Keratinocyte (primary cell): ENCODE results near the gene EIF3A. TPM values are rescaled to one million over a fixed set of nuclear protein-coding genes. Genes with fewer than 3 reads are reported as not detected.
A peak's percentile ranks its signal among the peaks of the same experiment; 100 is the strongest.

Experiments used
- DNase-seq: peaks from one replicate; pipeline ENCODE4 v3.0.0-alpha.2; 2011; ENCODE audit warnings: low read depth, missing footprints, low spot score
- FAIRE-seq: peaks from 2 replicates; lab custom pipeline; 2011; peaks lifted over from hg19 to GRCh38; lab: Jason Lieb, UNC
- H2AFZ ChIP-seq: 2 replicates; pipeline ENCODE4 v1.6.0; 2012; ENCODE audit warnings: low read length, control low read depth, inconsistent platforms; ENCODE audit not compliant: control insufficient read depth
- H3K27ac ChIP-seq: 2 replicates; pipeline ENCODE4 v1.5.1; 2011; ENCODE audit warnings: low read length; ENCODE audit not compliant: control insufficient read depth, insufficient read depth
- H3K27me3 ChIP-seq: 3 replicates; pipeline ENCODE4 v1.6.0; 2011; ENCODE audit warnings: low read length; ENCODE audit not compliant: control insufficient read depth, insufficient read depth; ENCODE audit errors: extremely low read depth
- H3K36me3 ChIP-seq, 2 experiments: 2 replicates in 1 of 2; 3 replicates in 1 of 2; pipeline ENCODE4 v1.5.1; 2011; ENCODE audit warnings: low read length in 2 of 2, mild to moderate bottlenecking in 1 of 2; ENCODE audit not compliant: control insufficient read depth in 2 of 2, insufficient read depth in 2 of 2; ENCODE audit errors: extremely low read depth in 1 of 2
- H3K4me1 ChIP-seq: 3 replicates; pipeline ENCODE4 v1.5.1; 2011; ENCODE audit warnings: low read length; ENCODE audit not compliant: control insufficient read depth, insufficient read depth; ENCODE audit errors: extremely low read depth
- H3K4me2 ChIP-seq: 3 replicates; pipeline ENCODE4 v1.6.0; 2011; ENCODE audit warnings: low read depth, low read length; ENCODE audit not compliant: control insufficient read depth, insufficient read depth; ENCODE audit errors: extremely low read depth
- H3K4me3 ChIP-seq, 3 experiments: fragments of 200-600 bp in 1 of 3; sonication (generic) in 1 of 3; 2 replicates in 2 of 3; 3 replicates in 1 of 3; pipeline ENCODE4 v1.5.1; 2011 to 2016; ENCODE audit warnings: low read length in 3 of 3, mild to moderate bottlenecking in 3 of 3, control low read depth in 2 of 3, inconsistent platforms in 1 of 3, low read depth in 1 of 3, mixed read lengths in 1 of 3, mixed run types in 1 of 3, moderate library complexity in 1 of 3; ENCODE audit not compliant: control insufficient read depth in 2 of 3, insufficient read depth in 2 of 3; ENCODE audit errors: extremely low read depth in 1 of 3
- H3K79me2 ChIP-seq: 2 replicates; pipeline ENCODE4 v1.6.0; 2012; ENCODE audit warnings: low read length; ENCODE audit not compliant: control insufficient read depth, insufficient read depth
- H3K9ac ChIP-seq: 3 replicates; pipeline ENCODE4 v1.6.0; 2011; ENCODE audit warnings: low read length; ENCODE audit not compliant: control insufficient read depth, insufficient read depth; ENCODE audit errors: extremely low read depth
- H3K9me1 ChIP-seq: 3 replicates; pipeline ENCODE4 v1.6.0; 2011; ENCODE audit warnings: low read length; ENCODE audit not compliant: control insufficient read depth, insufficient read depth; ENCODE audit errors: extremely low read depth
- H3K9me3 ChIP-seq: 2 replicates; pipeline ENCODE4 v1.5.1; 2012; ENCODE audit warnings: low read depth, low read length; ENCODE audit not compliant: control insufficient read depth
- H4K20me1 ChIP-seq: 3 replicates; pipeline ENCODE4 v1.6.0; 2011; ENCODE audit warnings: low read length; ENCODE audit not compliant: control insufficient read depth, insufficient read depth; ENCODE audit errors: extremely low read depth
- EZH2 ChIP-seq: IDR thresholded peaks from one replicate; pipeline ENCODE4 v1.6.1; 2012; ENCODE audit warnings: inconsistent platforms, mild to moderate bottlenecking, low read length, moderate library complexity
- dilution Hi-C: fragments of 300-500 bp; cut with MboI; formaldehyde crosslinking; loops from one replicate; pipeline ENCODE4 v1.7.0; 2020; ENCODE audit warnings: low sequenced_read_pairs; ENCODE audit not compliant: extremely low pct_ligation_motif_present
- polyA plus RNA-seq, 5 experiments: library from polyadenylated mRNA; depleted of rRNA in 3 of 5; stranded (reverse) in 3 of 5; stranded (forward) in 1 of 5; unstranded in 1 of 5; fragments of >200 nt; gene quantifications; 1 replicate in 1 of 5; 2 replicates in 3 of 5; 3 replicates in 1 of 5; pipeline versions ENCODE4 v1.2.1 to v1.2.3, GENCODE V29; 2011 to 2012; ENCODE audit warnings: missing spikeins in 2 of 5, low read depth in 1 of 5, low replicate concordance in 1 of 5
- TF ChIP-seq, protein P1 (sequence below), 3 experiments: IDR thresholded peaks in 1 of 3; conservative IDR thresholded peaks in 1 of 3; optimal IDR thresholded peaks in 1 of 3; 2 replicates in 2 of 3; 3 replicates in 1 of 3; pipeline versions ENCODE3 to v1.5.1; 2011; ENCODE audit warnings: low read length in 3 of 3, mild to moderate bottlenecking in 3 of 3, moderate library complexity in 2 of 3, control low read depth in 1 of 3, inconsistent platforms in 1 of 3; ENCODE audit not compliant: insufficient read depth in 2 of 3; ENCODE audit errors: extremely low read depth in 1 of 3

The EIF3A gene
- polyA plus RNA-seq, 1 donor (not counting 4 experiments of a cell fraction or from before 2014, with no cell fraction given) = 84.4 TPM

DNA sequence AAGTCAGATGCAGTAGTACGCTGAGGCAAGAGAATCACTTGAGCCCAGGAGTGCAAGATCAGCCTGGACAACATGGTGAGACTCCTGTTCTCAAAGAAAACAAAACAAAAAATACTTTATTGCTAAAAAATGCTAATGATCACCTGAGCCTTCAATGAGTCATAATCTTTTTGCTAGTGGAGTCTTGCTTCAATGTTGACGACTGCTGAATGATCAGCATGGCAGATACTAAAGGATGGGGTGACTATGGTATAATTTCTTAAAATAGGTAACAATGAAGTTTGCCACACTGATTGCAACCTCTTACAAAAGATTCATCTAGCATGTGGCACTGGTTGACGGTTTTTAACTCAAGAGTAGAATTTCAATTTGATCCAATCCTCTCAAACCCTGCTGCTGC, 28.8 kb downstream of the EIF3A start:
- Histone ChIP-seq H3K9me1 (no peaks in the 10 kb centered on the region), H3K79me2 (peaks cover 76% of the 10 kb centered on the region), H3K4me3 (no peak overlapping the region), H4K20me1 (peaks cover 7% of the 10 kb centered on the region), H3K27ac (peak overlapping the region; percentile 39), H3K4me2 (no peak overlapping the region), H3K27me3 (no peaks in the 10 kb centered on the region), H3K4me1 (no peaks in the 10 kb centered on the region), H2AFZ (no peak overlapping the region), H3K9me3 (no peaks in the 10 kb centered on the region), H3K36me3 (peaks cover 40 to 41% of the 10 kb centered on the region in 2 experiments), H3K9ac (no peak overlapping the region)
- TF ChIP-seq, protein P1, sequence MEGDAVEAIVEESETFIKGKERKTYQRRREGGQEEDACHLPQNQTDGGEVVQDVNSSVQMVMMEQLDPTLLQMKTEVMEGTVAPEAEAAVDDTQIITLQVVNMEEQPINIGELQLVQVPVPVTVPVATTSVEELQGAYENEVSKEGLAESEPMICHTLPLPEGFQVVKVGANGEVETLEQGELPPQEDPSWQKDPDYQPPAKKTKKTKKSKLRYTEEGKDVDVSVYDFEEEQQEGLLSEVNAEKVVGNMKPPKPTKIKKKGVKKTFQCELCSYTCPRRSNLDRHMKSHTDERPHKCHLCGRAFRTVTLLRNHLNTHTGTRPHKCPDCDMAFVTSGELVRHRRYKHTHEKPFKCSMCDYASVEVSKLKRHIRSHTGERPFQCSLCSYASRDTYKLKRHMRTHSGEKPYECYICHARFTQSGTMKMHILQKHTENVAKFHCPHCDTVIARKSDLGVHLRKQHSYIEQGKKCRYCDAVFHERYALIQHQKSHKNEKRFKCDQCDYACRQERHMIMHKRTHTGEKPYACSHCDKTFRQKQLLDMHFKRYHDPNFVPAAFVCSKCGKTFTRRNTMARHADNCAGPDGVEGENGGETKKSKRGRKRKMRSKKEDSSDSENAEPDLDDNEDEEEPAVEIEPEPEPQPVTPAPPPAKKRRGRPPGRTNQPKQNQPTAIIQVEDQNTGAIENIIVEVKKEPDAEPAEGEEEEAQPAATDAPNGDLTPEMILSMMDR (optimal IDR thresholded peaks at IDR 0.05 in 1 of 3, IDR thresholded peaks at IDR 0.05 in 1 of 3, conservative IDR thresholded peaks at IDR 0.05 in 1 of 3; ENCODE audit: extremely low read depth in 1 of 3, insufficient read depth in 2 of 3, low read length in 3 of 3) = no peak
- TF ChIP-seq EZH2 = no peak
- dilution Hi-C loops = no loop called here
- no peak for FAIRE-seq
- no peak for DNase-seq

DNA sequence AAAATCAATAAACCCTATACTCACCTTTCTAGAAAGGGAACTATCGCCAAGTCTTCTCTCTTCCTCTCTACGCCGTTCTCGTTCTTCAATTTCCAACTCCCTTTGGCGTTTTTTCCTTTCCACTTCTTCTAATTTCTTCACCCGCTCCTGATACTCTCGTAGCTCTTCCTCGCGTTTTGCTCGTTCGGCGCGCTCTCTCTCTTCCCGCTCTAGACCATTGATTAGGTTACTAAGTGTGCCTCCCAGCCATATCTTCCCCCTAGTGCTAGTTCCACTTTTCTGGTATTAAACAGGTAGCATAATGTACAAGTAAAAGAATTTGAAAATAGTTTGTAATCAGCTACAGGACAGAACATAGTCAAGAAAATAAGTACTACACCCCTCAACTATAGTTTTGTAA, 30.8 kb downstream of the EIF3A start:
- no peaks in the 10 kb centered on the region for H3K9me1 ChIP-seq

More for the DNA sequence above, 30.8 kb downstream of the EIF3A start:
- dilution Hi-C loops = no loop called here
- H2AFZ ChIP-seq = no peak overlapping the region
- peaks cover 7% of the 10 kb centered on the region for H4K20me1 ChIP-seq
- H3K4me1 ChIP-seq = no peaks in the 10 kb centered on the region
- DNase-seq = no peak
- H3K9ac ChIP-seq = no peak overlapping the region
- FAIRE-seq = no peak
- H3K27ac ChIP-seq = no peak overlapping the region
- peaks cover 84% of the 10 kb centered on the region for H3K79me2 ChIP-seq
- peaks cover 33 to 46% of the 10 kb centered on the region in 2 experiments for H3K36me3 ChIP-seq
- TF ChIP-seq, protein P1 (optimal IDR thresholded peaks at IDR 0.05 in 1 of 3, IDR thresholded peaks at IDR 0.05 in 1 of 3, conservative IDR thresholded peaks at IDR 0.05 in 1 of 3; ENCODE audit: extremely low read depth in 1 of 3, insufficient read depth in 2 of 3, low read length in 3 of 3) = no peak
- TF ChIP-seq EZH2 = no peak
- no peaks in the 10 kb centered on the region for H3K27me3 ChIP-seq
- H3K9me3 ChIP-seq = no peaks in the 10 kb centered on the region
- no peak overlapping the region for H3K4me3 ChIP-seq
- no peak overlapping the region for H3K4me2 ChIP-seq
